SW 1271 (cell line): ENCODE data around the gene DMBT1.
"Not testable (repeated sequence)": the region's sequence is repeated elsewhere in the genome, so short reads cannot be mapped to it uniquely, and the experiment has no call there.

Experiments used
- DNase-seq, 2 experiments: peaks; one replicate each; lab custom pipeline; 2025; lab: John Stamatoyannopoulos, UW

DMBT1 gene

DNA sequence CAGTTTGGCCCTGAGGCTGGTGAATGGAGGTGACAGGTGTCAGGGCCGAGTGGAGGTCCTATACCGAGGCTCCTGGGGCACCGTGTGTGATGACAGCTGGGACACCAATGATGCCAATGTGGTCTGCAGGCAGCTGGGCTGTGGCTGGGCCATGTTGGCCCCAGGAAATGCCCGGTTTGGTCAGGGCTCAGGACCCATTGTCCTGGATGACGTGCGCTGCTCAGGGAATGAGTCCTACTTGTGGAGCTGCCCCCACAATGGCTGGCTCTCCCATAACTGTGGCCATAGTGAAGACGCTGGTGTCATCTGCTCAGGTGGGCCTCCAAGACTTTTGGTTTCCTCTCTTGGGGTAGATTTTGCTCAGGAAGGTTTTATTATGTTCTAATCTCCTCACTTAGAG, 25.5 kb downstream of the DMBT1 start:
- not testable (repeated sequence) for DNase-seq

DNA sequence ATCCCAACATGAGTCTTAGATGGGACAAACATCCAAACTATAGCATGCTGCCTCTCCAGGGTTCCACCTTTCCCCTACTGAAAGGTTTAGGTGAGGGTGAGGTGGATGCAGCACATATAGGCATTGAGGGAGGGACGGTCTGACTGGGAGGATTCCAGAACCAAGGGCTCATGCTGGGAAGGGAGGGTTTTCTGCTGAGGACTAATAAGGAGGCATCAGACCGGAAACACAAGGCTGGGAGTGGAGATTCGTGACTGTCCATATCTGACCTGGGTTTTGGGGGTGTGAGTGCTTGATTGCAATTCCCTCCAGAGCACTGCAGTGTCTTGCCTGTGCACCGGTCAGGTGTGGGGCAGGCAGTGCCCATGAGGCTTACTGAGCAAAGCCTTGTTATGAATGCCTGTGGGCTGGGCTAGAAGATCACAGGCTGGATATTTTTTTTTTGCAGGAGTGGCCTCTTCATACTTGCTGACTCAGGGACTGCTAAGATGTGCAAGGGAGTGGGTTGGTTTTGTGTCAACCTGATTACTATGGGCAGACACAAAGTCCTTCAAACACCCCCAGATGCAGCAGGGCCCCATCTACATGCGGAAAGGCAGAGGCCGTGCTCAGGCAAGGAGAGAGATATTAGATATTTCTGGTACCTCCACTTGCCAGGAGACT, 26.7 kb downstream of the DMBT1 start:
- DNase-seq = no peak

DNA sequence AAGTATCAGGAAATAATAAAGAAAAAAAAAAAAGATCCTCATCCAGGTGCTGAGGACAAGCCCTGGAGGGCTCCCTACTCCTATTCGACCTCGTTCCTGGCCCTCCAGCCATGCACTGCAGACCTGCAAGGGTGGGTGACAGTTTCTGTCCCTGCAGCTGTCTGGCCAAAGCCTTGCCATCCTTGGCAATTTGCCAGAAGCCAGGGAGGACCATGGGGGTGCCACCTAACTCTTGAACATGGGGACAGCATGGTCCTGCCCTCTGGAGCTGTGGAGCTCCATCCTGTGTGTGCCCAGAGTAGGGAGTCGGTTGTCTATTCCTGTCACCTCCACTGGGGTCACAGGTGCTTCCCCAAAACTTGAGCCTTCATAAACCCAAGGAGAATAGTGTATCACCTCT, 27.8 kb downstream of the DMBT1 start:
- no peak for DNase-seq

DNA sequence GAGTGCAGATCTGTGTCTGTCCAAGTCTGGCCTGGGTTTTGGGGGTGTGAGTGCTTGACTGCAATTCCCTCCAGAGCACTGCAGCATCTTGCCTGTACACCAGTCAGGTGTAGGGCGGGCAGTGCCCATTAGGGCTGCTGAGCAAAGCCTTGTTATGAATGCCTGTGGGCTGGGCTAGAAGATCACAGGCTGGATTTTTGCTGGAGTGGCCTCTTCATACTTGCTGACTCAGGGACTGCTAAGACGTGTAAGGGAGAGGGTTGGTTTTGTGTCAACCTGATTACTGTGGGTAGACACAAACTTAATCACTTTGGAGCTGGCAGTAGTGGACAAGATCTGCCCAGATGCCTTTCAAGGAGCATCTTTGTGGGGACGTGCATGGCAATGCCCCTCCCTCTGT, 29.6 kb downstream of the DMBT1 start:
- no peak for DNase-seq

DNA sequence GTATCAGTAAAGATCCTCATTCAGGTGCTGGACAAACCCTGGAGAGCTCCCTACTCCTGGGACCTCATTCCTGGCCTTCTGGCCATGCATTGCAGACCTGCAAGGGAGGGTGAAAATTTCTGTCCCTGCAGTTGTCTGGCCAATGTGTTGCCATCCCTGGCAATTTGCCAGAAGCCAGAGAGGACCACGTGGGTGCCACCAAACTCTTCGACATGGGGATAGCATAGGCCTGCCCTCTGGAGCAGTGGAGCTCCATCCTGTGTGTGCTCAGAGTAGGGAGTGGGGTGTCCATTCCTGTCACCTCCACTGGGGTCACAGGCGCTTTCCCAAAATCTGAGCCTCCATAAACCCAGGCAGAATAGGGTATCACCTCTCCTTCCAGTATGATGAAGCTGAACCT, 31.2 kb downstream of the DMBT1 start:
- DNase-seq = no peak

DNA sequence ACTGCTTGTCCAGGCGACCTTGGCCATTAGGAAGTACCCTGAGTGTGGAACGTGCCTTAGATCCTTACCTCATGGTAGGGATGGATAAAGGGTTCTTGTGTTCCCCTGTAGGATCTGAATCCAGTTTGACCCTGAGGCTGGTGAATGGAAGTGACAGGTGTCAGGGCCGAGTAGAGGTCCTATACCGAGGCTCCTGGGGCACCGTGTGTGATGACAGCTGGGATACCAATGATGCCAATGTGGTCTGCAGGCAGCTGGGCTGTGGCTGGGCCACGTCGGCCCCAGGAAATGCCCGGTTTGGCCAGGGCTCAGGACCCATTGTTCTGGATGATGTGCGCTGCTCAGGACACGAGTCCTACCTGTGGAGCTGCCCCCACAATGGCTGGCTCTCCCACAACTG, 31.6 kb downstream of the DMBT1 start:
- no peak for DNase-seq

DNA sequence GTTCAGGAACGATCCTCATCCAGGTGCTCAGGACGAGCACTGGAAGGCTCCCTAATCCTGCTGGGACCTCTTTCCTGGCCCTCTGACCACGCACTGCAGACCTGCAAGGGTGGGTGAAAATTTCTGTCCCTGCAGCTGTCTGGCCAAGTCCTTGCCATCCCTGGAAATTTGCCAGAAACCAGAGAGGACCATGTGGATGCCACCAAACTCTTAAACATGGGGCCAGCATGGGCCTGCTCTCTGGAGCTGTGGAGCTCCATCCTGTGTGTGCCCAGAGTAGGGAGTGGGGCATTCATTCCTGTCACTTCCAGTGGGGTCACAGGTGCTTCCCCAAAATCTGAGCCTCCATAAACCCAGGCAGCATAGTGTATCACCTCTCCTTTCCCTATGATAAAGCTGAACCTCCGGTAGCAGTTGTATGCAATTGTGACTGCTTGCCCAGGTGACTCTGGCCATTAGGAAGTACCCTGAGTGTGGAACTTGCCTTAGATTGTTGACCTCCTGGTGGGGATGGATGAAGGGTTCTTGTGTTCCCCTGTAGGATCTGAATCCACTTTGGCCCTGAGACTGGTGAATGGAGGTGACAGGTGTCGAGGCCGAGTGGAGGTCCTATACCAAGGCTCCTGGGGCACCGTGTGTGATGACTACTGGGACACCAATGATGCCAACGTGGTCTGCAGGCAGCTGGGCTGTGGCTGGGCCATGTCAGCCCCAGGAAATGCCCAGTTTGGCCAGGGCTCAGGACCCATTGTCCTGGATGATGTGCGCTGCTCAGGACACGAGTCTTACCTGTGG, 57.1 kb downstream of the DMBT1 start:
- DNase-seq = no peak

DNA sequence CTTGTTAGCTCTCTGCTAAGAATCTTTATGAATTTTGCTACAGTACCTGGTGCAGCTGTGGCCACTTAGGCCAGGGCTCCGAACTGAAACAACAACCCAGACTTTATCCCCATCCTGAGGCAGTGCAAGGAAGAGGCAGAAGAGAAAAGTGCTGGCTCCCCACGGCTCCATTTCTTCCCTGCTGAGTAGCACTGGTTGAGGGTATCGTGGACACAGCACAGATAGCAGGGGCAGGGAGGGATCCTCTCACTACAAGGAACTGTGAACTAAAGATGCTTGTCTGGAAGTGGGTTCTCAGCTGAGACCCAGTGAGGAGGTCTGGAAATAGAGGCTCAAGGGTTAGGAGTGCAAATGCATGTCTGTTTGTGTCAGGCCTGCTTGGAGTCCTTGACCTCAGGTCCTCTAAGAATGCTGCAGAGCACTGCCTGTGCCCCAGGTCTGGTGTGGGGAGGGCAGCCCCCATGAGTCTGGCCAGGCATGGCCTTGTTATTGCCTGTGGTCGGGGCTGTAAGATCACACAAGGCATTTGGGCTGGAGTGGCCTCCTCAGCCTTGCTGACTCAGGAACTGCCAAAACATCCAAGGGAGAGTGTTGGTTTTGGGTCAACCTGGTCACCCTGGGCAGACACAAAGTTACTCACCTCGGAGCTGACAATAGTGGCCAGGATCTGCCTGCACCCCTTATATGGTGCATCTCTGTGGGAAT, 58.1 kb downstream of the DMBT1 start:
- no peak for DNase-seq

DNA sequence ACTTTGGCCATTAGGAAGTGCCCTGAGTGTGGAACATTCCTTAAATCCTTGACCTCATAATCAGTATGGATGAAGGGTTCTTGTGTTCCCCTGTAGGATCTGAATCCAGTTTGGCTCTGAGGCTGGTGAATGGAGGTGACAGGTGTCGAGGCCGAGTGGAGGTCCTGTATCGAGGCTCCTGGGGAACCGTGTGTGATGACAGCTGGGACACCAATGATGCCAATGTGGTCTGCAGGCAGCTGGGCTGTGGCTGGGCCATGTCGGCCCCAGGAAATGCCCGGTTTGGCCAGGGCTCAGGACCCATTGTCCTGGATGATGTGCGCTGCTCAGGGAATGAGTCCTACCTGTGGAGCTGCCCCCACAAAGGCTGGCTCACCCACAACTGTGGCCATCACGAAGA, 60.4 kb downstream of the DMBT1 start:
- DNase-seq = not testable (repeated sequence)

DNA sequence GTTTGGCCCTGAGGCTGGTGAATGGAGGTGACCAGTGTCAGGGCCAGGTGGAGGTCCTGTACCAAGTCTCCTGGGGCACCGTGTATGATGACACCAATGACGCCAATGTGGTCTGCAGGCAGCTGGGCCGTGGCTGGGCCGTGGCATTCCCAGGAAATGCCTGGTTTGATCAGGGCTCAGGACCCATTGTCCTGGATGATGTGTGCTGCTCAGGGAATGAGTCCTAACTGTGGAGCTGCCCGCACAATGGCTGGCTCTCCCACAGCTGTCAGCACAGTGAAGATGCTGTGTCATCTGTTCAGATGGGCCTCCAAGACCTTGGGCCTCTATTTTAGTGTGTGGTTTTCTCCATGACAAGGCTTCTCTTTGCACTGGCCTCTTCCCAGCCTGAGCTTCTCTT, 64.0 kb downstream of the DMBT1 start:
- DNase-seq = no peak

DNA sequence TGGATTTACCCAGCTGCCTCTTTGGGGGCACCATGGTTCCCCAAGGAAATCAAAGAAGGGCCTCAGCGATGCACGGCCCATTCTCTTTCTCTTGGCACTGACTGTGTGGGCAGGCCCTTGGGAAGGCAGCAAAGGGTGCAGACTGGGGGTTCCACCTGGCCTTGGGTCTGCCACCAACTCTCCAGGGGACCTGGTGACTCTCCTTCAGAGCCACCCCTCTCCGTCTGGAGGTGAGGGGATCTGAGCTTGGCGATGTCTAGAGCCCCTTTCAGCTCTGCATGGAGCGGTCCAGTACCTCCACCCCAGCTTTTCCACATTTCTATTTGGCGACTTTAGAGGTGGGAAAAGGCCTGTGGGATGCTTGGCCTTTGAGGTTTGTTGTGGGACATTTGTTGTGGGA, 70.0 kb downstream of the DMBT1 start:
- no peak for DNase-seq

DNA sequence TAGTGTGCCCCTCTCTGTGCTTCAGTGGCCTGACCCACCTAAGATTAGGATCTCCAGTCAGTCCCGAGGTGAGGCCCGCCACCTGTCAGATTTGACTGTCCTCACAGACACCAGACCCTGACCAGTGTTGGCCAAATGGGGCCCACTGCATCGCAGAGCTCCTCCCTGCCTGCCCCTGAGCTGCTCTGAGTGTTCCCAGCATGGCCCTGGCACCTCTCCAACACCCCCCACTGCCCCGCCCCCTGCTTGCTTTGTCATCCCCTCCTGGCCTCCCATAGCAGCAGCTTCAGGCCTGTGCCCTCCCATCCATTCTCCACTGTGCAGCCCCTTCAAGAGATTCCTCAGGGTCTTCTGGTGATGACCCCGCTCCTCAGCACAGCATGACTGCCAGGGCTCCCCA, 71.5 kb downstream of the DMBT1 start:
- no peak for DNase-seq

DNA sequence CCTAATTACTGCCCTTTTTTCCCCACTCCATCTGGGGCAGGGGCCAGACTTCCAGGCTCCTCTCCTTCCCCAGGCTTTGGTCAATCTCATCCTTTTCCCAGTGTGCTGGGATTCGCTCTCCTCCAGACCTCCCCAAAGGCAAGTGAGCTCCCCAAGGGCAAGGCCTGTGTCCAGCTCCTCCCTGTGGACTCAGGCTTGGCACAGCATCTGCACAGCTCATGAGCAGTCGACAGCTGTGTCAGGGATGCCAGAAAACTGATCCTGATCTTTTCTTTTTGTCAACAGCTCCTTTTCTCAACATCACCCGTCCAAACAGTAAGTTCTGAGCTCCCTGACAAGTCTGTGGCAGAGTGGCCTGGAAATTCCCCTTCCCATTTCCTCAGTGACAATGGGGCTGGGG, 72.0 kb downstream of the DMBT1 start:
- DNase-seq = no peak

DNA sequence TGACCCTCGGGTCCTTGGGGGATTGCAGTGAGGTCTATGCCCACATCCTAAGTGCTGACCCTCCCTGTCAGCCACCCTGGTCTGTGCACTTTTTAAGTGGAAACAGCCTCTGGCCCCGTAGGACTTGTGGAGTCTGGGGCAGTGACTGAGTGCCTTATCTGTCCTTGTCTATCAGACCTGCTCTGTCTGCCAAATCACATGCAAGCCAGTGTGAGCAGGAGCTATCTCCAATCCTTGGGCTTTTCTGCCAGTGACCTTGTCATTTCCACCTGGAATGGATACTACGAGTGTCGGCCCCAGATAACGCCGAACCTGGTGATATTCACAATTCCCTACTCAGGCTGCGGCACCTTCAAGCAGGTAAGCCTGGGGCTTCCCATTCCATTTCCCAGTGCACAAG, 76.4 kb downstream of the DMBT1 start:
- no peak for DNase-seq

DNA sequence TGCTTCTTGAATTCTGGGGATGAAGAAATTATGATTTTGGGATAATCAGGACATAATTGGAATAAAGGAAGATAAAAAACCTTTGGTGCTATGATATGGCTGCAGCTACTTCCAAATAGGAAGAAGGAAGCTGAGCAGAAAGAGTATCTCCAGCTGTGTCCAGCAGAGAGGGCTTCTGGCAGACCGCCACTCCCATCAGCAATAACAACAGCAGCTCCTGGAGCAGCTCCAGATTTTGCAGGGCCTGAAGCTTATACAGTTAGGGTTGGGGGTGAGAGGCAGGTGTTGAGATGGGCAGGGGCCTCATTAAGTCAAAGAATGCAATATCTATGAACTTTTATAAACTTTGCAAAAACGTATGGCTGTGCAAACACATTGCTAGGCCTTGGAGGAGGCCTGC, 76.8 kb downstream of the DMBT1 start:
- DNase-seq = no peak

DNA sequence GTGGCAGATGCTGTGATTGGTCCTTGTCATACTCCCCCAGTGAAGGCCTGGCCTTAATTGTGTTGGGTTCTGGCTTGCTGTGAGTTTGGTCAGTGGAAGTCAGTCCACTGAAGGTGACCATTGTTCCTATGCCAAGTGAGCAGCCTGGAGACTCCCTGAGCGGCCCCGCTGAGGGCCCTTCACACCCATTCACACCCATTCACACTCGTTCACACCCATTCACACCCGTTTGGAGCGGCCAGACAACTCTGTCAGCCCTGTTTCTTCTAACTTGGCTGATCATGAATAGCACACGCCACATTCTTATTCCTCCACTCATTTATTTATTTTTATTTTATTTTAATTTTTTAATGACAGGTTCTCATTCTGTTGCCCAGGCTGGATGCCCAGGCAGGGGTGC, 77.6 kb downstream of the DMBT1 start:
- DNase-seq = no peak

DNA sequence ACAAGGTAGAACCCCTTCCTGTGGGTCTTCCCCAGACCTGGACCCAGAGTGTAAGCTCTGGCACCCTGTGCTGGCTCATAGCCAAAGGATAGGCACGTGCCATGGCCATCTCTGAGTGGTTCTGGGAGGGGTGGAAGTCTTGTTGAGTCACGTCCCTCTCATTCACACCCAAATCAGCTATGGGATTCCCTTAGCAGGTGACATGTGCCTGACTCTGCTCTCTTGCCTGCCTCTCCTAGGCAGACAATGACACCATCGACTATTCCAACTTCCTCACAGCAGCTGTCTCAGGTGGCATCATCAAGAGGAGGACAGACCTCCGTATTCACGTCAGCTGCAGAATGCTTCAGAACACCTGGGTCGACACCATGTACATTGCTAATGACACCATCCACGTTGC, 79.2 kb downstream of the DMBT1 start:
- DNase-seq = no peak

DNA sequence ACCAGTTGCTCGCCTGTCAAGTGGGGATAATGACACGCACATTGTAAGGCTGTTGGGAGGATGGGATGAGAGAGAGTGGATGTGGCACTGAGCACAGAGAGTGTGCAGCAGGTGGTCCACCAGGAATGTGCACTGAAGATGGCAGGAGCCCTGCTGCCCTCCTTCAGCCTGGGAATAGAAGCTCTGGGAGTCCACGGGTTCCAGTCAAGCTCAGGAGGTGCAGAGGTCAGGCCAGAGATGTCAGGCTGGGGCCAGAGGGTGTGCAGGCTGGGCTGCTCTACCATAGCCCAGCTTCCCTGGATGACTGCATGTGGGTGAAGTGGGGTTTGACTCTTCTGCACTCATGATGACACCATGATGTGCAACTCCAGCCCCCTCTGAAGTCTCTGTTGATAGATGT, 80.4 kb downstream of the DMBT1 start:
- no peak for DNase-seq

DNA sequence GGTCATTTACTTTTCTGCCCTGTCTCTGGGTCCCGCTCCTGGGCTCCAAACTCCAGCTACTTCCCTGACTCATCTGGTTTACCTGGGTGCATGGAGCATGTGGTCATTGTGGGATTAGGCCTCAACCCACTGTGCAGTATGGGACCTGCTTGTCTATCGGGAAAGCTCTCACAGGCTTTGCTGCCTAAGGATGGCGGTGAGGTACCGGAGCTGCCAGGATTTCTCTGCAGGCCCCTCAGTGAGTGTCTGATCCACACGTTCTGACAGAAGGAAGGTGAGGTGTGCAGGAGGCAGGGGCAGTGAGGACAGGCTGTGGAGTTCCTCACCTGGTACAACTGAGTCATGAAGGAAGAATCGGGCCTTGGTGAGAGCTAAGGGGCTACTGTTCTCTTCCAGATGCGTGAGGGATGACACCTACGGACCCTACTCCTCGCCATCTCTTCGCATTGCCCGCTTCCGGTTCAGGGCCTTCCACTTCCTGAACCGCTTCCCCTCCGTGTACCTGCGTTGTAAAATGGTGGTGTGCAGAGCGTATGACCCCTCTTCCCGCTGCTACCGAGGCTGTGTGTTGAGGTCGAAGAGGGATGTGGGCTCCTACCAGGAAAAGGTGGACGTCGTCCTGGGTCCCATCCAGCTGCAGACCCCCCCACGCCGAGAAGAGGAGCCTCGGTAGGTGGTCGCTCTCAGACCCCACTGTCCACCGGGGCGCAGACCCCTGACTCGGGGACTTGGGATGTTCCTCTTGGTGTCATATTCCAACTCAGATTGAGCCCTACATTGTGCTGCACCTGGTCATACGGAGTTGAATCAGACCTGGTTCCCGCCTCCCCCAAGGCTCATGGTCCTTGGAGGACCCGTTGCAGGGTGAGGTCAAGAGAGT, 82.4 kb downstream of the DMBT1 start:
- DNase-seq = no peak

DNA sequence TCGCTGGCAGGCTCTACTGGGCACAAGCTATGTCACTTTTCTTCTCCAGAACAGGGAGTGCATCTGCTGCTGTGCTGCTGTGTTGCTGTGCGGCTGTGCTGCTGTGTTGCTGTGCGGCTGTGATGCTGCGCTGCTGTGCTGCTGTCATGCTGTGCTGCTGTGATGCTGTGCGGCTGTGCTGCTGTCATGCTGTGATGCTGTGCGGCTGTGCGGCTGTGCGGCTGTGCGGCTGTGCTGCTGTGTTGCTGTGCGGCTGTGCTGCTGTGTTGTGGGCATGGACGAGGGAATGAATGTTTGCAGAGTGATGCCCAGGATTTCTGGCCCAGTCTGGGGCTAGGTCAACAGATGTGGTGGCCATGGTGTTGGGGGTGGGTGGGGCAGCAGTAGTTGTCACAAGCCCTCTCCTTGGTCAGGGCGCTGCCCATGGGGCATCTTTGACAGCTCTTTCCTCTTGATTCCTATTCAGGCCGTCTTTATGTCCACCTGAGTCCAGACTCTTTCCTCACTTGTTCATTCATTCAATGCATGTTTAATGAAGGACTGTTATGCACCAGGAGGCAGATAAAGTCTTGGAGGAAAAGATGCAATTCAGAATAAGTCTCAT, 83.5 kb downstream of the DMBT1 start:
- no peak for DNase-seq

DNA sequence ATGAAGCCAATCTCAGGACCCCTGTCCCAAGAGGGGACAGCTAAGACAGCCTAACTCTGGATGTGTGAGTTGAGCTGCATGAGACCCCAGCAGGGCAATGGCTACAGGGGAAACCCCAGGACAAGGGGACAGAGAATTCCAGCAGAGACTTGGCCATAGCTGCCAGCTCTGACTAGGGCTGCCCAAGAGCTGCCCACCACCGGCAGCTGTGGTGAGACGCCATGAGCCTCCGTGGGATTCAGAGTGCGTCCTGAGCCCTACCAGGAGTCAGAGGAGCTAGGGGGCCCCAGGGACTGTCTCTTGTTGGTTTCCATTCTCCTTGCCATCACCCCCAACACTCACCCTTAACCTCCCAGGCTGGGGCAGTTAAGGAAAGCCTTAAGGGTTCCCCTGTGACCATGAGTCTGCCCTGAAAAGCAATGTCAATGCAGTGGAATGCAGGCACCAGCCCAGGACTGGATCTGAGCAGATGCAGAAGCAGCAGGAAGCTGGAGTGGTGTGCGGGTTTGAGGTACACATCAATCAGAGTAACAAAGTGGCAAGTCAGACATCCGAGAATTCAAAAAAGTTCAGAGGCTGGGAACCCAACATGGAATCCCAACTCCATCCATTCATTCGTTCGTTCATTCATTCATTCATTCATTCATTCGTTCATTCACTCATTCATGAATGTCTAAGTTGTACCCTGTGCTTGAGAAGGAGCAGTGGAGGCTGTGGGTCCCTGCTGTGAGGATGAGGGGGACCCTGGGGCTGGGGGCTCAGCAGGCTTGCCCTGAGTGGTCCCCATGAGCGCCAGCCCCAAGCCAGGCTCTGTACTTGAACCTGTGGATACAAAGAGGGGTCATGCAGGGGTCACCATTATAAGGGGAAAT, 86.2 kb downstream of the DMBT1 start:
- DNase-seq = no peak
